MM.1S (cell line): ENCODE results near the gene SUCO.

Experiments
- CTCF ChIP-seq: fragments of 300-600 bp; sonication (generic); IDR thresholded peaks from 2 replicates; pipeline ENCODE4 v1.5.1; 2016; ENCODE audit warnings: antibody characterized with exemption, low read length, mixed read lengths
- EZH2 ChIP-seq: fragments of 300-600 bp; sonication (generic); optimal IDR thresholded peaks from 2 replicates; pipeline ENCODE3; 2017; ENCODE audit warnings: low read depth, mild to moderate bottlenecking, antibody characterized with exemption, low read length, mixed read lengths
- EZH2phosphoT487 ChIP-seq: fragments of 300-600 bp; sonication (generic); IDR thresholded peaks from 2 replicates; pipeline ENCODE4 v1.6.1; 2018; ENCODE audit warnings: antibody characterized with exemption, low read length

DNA sequence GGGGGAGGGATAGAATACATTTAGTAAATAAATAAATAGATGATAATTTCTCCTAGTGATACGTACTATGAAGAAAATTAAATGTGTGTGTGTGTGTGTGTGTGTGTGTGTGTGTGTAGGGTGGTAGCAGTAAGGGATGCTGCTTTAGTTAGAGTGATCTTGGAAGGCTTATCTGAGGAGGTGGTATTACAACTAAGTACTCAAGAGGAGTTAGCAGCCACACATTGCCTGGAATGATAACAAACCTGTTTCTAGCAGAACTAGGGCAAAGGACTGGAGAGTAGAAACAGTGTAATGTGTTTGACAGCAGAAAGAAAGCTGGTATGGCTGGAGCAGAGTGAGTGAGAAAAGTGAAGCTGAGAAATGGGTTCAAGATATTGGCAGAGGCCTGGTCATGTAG lies 67.7 kb downstream of the SUCO start:
- no peak for TF ChIP-seq EZH2phosphoT487
- no peak for TF ChIP-seq CTCF
- TF ChIP-seq EZH2, result no peak
